Activated T-helper 17 cell treated with anti-CD3 and anti-CD28 coated beads, Interleukin-2, amount 50 U/mL, for 72 hours (primary cell): ENCODE data around the gene TGFBR2. TPM values are rescaled to one million over a fixed set of nuclear protein-coding genes. Genes with fewer than 3 reads are reported as not detected.

Experiments
- ATAC-seq: fragments of 150-1000 bp; cut with Tn5 transposase; replicated peaks from 2 replicates; pipeline ENCODE4 v1.10.0; 2021; ENCODE audit warnings: mild to moderate bottlenecking, moderate library complexity
- H3K27ac Mint-ChIP-seq: one replicate; pipeline ENCODE4 v1.8.0; 2022; ENCODE audit warnings: mixed read lengths
- H3K27me3 Mint-ChIP-seq: one replicate; pipeline ENCODE4 v1.8.0; 2022; ENCODE audit warnings: mixed read lengths
- H3K36me3 Mint-ChIP-seq: one replicate; pipeline ENCODE4 v1.8.0; 2022; ENCODE audit warnings: low read depth, mild to moderate bottlenecking, mixed read lengths
- H3K4me1 Mint-ChIP-seq: one replicate; pipeline ENCODE4 v1.8.0; 2022; ENCODE audit warnings: mixed read lengths
- H3K4me3 Mint-ChIP-seq: one replicate; pipeline ENCODE4 v1.8.0; 2022; ENCODE audit warnings: mild to moderate bottlenecking, mixed read lengths
- H3K9me3 Mint-ChIP-seq: one replicate; pipeline ENCODE4 v1.8.0; 2022; ENCODE audit warnings: mixed read lengths
- total RNA-seq, 2 donors: library from RNA; stranded (reverse); gene quantifications; one replicate each; pipeline ENCODE4 v1.2.3, GENCODE V29; 2022

The TGFBR2 gene
- total RNA-seq, 2 donors from 2014 or later, result 51.2 to 63.2 TPM

DNA sequence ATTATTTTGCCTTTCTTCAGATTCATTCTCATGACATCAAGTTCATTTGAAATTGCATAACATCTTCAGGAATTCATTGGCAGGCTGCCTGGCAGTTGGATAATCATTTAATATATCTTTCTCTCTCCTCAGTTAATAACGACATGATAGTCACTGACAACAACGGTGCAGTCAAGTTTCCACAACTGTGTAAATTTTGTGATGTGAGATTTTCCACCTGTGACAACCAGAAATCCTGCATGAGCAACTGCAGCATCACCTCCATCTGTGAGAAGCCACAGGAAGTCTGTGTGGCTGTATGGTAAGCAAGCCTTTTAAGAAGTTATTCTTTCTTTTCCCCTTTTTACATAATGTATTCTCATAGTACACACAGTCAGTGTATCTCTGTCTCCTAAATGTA is 38.2 kb downstream of the TGFBR2 start:
- no peaks in the 10 kb centered on the region for H3K27me3 Mint-ChIP-seq
- H3K27ac Mint-ChIP-seq, result peak overlapping the region; percentile 98
- H3K9me3 Mint-ChIP-seq, result no peaks in the 10 kb centered on the region
- peaks cover 62% of the 10 kb centered on the region for H3K4me1 Mint-ChIP-seq
- ATAC-seq, result peak; percentile 74
- H3K4me3 Mint-ChIP-seq, result peak overlapping the region; percentile 84
- H3K36me3 Mint-ChIP-seq, result peaks cover 87% of the 10 kb centered on the region

DNA sequence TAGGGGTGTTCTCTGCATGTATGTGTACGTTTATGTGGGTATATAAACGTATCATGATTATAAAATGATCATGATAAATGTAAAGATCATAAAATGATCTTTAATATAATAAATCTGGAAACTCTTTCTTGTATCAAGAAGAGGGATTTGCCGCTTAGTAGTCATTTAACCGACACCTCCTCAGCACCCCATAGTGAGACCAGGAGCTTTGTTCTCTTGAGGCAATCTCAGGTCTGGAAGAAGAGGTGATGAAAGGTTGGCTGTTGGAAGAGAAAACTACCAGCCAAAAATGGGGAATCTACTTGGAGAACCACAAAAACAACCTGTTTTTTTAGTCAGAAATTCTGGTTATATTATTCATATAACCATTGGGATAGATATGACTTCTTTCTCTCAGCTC is 38.7 kb downstream of the TGFBR2 start:
- ATAC-seq, result peak; percentile 38
- Mint-ChIP-seq H3K27me3 (no peaks in the 10 kb centered on the region), H3K9me3 (no peaks in the 10 kb centered on the region), H3K4me1 (peaks cover 62% of the 10 kb centered on the region), H3K27ac (peak overlapping the region; percentile 98), H3K4me3 (peak overlapping the region; percentile 84), H3K36me3 (peaks cover 92% of the 10 kb centered on the region)

DNA sequence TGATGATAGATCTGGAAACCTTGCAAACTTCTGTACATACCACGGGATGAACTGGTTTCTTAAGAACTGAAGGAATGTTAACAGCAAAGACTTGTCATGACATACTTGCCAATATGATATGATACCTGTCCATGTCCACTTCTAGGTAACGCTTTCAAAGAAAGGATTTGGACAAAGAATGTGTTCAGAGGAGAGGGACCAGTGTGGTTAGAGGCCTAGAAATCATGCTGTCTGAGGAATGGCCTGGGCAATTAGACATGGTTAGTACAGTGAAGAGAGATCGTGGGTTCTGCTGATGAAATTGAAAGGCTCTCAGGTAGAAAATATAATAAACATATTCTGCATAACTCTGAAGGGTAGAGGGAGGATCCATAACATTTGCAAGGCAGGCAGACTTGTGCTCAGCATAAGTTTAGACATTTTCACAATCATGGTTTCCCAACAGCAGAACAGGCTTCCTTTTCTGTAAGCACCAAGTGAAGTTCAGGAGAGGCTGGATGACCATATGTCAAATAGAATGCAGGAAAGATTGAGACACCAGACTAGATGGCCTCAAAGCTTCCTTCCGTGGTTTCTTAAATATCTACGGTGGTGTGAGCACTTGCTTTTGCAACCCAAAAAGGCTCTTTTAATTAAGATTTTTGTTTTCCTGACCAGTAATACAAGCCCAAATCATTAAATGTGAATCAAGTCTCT is 39.9 kb downstream of the TGFBR2 start:
- no peak for ATAC-seq
- peak overlapping the region; percentile 98 for H3K27ac Mint-ChIP-seq
- peak overlapping the region; percentile 84 for H3K4me3 Mint-ChIP-seq
- peaks cover 66% of the 10 kb centered on the region for H3K4me1 Mint-ChIP-seq
- H3K9me3 Mint-ChIP-seq, result no peaks in the 10 kb centered on the region
- peaks cover 97% of the 10 kb centered on the region for H3K36me3 Mint-ChIP-seq
- no peaks in the 10 kb centered on the region for H3K27me3 Mint-ChIP-seq

DNA sequence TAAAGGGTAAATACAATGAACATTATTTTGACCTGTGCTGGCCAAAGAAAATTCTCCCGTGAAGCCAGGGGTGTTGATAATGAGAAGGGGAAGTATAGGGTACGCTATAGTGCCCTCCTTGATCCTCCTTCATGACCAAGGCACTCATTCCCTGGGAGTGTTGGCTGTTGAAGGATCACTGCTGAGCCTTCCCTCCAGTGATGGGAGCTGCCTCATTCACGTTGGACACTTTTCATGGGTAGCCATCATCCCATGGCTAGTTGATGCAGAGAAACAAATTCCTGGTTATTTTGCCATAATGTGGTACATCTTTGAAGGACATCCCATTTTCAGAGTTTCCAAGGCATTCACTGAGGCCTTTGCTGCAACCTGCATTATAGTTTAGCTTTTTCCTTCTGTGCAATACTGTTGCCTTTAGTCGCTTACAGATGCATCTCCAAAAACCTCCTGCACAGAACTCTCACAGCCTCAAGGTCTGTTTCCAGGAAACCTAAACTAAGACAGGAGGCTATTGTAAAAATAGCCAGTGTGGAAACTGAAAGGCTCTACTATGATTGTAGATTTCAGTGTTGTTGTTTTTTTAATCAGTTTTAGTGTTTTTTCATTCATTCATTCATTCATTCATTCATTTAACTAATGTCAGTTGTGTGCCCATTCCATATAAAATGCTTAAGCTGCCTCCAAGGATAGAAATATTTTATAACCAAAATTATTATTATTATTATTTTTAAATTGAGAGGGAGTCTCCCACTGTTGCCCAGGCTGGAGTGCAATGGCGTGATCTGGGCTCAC is 40.8 kb downstream of the TGFBR2 start:
- Mint-ChIP-seq H3K27ac (peak overlapping the region; percentile 98), H3K27me3 (no peaks in the 10 kb centered on the region), H3K9me3 (no peaks in the 10 kb centered on the region), H3K4me1 (peaks cover 59% of the 10 kb centered on the region), H3K36me3 (peaks cover 97% of the 10 kb centered on the region), H3K4me3 (peak overlapping the region; percentile 84)
- ATAC-seq, result no peak

DNA sequence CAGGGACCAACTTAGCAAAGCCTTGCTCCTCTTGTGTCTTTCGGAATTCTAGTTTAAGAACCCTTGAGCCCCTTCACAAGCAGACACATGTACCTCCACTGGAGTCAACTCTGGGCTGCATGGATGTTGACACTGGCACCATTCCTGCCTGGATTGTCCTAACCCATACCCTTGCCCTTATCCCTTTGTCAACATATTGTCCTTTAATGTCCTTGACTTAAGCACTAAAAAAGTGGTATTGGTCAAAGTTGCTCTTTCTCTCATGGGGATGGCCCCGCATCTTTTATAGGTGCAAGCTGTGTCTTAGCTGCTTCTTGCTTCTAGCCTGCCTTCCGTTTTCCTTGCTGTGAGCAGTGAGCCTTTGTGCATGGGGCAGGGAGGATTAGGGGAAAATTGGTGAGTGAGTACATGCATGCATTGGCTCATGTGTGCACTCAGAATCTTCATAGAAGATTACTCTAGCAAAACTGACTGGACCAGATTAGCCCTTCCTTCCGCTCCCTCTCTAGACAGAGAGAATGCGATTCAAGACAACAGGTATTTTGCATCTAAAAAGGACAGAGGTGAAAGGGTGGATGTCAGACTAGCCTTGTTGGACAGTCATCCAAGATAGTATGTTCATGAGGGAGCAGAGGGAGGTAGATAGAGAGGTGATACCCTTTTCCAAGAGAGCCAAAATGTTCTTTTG is 42.4 kb downstream of the TGFBR2 start:
- no peaks in the 10 kb centered on the region for H3K9me3 Mint-ChIP-seq
- peaks cover 99% of the 10 kb centered on the region for H3K36me3 Mint-ChIP-seq
- H3K27me3 Mint-ChIP-seq, result no peaks in the 10 kb centered on the region
- H3K27ac Mint-ChIP-seq, result peak overlapping the region; percentile 79
- no peak for ATAC-seq
- peak overlapping the region; percentile 84 for H3K4me3 Mint-ChIP-seq
- H3K4me1 Mint-ChIP-seq, result peaks cover 56% of the 10 kb centered on the region

DNA sequence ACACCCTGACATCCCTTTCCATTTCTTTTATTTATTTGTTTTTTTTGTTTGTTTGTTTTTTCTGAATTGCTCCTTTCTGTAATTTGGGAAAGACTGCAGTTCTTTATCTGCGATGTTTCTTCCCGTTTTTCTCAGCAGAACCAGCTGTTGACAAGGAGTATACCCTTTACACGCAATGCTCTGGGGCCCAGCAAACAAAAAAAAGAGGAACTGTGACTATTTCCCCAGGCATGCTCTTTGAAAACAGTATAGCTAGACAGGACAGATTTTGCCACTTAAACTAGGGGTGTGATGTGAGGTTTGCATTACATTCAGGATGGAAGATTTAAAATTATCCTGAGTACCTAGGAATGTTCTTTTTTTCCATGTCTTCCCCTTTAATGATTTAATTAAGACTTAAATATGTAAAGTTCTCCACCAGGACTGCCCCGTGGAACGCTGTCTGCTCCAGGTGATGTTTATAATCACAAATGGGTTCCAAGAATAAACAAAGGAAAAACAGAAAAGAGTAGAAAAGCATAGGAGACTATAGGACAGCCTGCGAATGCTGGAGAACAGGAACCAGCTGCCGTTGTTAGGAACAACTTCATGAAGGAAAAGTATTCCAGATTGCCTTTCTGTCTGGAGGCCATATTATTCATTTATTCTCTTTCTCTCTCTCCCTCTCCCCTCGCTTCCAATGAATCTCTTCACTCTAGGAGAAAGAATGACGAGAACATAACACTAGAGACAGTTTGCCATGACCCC is 43.3 kb downstream of the TGFBR2 start:
- ATAC-seq, result no peak
- peaks cover 100% of the 10 kb centered on the region for H3K36me3 Mint-ChIP-seq
- H3K4me3 Mint-ChIP-seq, result peak overlapping the region; percentile 84
- H3K9me3 Mint-ChIP-seq, result no peaks in the 10 kb centered on the region
- H3K27me3 Mint-ChIP-seq, result no peaks in the 10 kb centered on the region
- peak overlapping the region; percentile 79 for H3K27ac Mint-ChIP-seq
- peaks cover 59% of the 10 kb centered on the region for H3K4me1 Mint-ChIP-seq

DNA sequence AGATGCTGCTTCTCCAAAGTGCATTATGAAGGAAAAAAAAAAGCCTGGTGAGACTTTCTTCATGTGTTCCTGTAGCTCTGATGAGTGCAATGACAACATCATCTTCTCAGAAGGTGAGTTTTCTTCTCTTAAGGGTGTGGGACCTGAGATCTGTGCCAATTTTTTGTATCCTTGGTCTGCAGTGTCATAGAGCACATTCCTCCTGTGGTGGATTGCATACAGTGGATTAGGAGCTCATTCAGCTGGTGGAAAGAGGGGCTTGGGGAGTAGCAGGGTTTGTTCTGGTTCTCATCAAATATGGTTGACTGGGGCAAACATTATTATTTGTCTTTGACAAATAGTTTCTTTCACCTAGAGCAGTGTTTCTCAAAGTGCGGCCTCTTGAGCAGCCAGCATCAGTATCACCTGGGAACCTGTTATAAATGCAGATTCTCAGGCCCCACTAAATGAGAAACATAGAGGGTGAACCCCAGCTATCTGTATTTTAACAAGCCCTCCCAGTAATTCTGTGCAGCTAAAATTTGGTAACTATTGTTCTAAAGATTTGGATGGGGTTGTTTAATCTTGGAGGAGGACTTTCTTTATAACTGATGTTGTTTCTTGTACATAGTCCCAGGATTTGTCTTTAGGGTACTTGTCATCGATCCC is 44.1 kb downstream of the TGFBR2 start:
- Mint-ChIP-seq H3K36me3 (peaks cover 100% of the 10 kb centered on the region), H3K27ac (peak overlapping the region; percentile 79), H3K27me3 (no peaks in the 10 kb centered on the region), H3K4me3 (peak overlapping the region; percentile 84), H3K9me3 (no peaks in the 10 kb centered on the region), H3K4me1 (peaks cover 63% of the 10 kb centered on the region)
- no peak for ATAC-seq

DNA sequence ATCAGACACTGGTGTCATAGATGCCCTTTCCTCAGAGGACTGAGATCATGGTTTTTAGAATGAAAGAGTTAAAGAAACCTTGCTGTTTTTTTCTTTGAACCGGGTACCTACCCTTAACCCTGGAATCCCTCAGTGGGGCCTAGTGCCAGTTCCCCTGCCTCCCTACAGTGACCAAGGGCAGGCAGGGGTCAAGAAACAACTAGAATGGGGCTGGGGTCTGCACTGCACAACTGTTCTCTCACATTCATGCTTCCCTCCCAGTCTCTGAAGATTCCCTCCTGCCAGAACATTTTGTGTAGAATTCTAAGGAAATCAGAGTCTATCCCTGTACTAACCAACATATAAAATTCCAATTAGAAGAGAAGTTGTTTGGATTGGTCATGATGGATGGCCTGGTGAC is 47.9 kb downstream of the TGFBR2 start:
- no peak for ATAC-seq
- Mint-ChIP-seq H3K4me1 (peaks cover 73% of the 10 kb centered on the region), H3K36me3 (peaks cover 100% of the 10 kb centered on the region), H3K27ac (peak overlapping the region; percentile 95), H3K9me3 (no peaks in the 10 kb centered on the region), H3K4me3 (peak overlapping the region; percentile 84), H3K27me3 (no peaks in the 10 kb centered on the region)

DNA sequence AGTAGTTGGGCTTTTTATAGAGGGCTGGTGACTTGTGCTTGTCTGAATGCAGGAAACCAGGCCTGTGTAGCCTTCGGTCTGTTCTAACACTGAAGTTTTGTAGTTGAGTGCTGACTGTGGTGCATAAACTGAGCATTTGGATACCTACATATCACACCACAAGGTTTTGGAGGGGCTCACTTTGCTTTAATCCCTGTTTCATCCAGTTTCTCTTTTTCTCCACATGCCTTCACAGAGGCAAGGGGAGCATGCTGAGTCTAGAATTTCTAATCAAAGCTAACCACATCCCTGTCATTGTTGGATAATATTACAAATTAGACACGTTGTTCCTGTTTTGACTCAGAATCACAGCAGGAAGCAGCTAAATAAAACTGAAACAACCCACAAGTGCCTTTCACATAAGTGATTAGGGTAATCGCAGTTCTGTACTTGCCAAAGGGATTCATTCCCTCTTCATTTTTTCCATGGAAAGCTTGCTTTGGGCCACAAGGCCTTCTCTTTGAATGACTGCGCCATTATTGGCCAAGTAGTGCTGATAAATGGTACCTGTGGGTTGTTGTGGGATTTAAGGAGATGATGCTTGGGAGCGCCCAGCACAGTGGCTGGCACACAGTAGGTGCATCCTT is 48.9 kb downstream of the TGFBR2 start:
- Mint-ChIP-seq H3K4me3 (peak overlapping the region; percentile 84), H3K27me3 (no peaks in the 10 kb centered on the region), H3K27ac (peak overlapping the region; percentile 95), H3K9me3 (no peaks in the 10 kb centered on the region), H3K4me1 (peaks cover 67% of the 10 kb centered on the region), H3K36me3 (peaks cover 99% of the 10 kb centered on the region)
- ATAC-seq, result peak; percentile 42

DNA sequence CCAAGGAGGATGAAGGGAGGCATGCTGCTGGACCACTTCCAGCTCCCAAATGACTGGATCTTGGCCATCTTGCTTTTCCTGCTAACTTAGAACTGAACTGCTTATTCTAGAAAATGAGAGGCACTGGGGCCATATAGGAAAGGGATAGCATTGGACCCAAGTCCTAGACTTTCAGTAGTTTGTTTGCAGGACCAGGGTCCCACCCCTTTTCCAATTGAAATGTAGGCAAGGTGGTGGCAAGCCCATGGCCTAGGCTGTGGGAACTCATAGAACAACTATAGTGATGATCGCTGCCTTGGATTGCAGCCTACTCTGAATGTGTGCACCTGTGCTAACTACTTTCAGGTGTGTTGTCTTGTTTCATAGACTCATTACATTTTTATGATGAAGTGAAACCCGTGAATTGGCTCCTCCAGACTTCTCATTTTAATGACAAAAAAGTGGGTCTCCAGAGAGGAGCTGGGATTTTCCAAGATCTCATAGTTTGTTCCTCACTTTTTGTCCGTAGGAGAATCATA is 50.3 kb downstream of the TGFBR2 start:
- no peaks in the 10 kb centered on the region for H3K27me3 Mint-ChIP-seq
- peaks cover 99% of the 10 kb centered on the region for H3K36me3 Mint-ChIP-seq
- H3K9me3 Mint-ChIP-seq, result no peaks in the 10 kb centered on the region
- H3K4me3 Mint-ChIP-seq, result peak overlapping the region; percentile 84
- peaks cover 68% of the 10 kb centered on the region for H3K4me1 Mint-ChIP-seq
- ATAC-seq, result no peak
- H3K27ac Mint-ChIP-seq, result peak overlapping the region; percentile 95

DNA sequence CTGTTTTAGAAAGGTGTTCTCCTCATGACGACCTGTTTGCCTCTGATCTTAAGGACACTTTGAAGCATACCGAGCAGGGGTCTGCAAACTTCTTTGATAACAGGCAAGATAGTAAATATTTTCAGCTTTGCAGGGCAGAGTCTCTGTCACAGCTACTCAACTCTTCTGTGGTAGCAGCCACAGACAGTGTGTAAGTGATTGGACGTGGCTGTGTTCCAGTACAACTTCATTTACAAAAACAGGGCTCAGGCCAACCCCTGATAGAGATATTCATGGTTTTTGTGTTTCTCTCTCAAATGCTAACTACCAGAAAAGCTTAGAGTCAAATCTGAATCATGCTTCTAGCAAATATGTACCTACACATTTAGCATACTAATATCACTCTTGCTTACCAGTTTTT is 51.5 kb downstream of the TGFBR2 start:
- Mint-ChIP-seq H3K4me1 (peaks cover 76% of the 10 kb centered on the region), H3K4me3 (peak overlapping the region; percentile 84), H3K27ac (peak overlapping the region; percentile 95), H3K9me3 (no peaks in the 10 kb centered on the region), H3K36me3 (peaks cover 99% of the 10 kb centered on the region), H3K27me3 (no peaks in the 10 kb centered on the region)
- ATAC-seq, result peak; percentile 69

DNA sequence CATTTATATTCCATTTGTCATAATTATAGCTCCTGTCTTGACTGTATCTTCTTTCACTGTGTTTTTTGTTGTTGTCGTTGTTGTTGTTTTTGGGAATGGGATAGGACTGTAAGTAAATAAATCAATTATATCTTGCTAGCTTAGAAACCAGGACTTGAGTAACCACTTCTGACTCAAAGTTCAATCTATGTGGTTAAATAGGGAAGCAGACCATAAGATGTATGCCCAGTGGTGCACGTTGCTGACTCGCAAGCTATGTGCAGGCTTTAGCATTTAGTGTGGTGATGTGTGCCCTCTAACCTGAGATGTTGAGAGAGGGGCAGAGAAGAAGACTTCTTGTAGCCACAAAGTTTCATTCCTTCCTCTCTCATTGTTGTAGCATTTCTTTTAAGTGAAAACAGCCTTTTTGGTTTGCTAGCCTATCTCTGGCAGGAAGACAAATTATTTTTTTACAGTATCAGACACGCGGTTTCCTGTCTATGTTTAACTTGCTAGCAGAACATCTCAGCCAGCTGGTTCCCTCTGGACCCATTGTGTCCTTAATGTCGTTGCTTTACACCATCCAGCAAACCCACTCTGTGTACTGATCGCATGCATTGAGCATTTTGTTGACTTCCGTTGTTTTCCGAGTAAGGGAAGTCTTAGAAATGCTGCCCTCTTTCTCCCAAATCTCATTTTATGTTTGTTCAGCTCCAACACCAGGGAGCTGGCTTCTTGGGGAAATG is 52.1 kb downstream of the TGFBR2 start:
- peak overlapping the region; percentile 95 for H3K27ac Mint-ChIP-seq
- H3K27me3 Mint-ChIP-seq, result no peaks in the 10 kb centered on the region
- ATAC-seq, result peak; percentile 76
- H3K9me3 Mint-ChIP-seq, result no peaks in the 10 kb centered on the region
- H3K4me1 Mint-ChIP-seq, result peaks cover 77% of the 10 kb centered on the region
- peaks cover 99% of the 10 kb centered on the region for H3K36me3 Mint-ChIP-seq
- H3K4me3 Mint-ChIP-seq, result peak overlapping the region; percentile 84
